Breast epithelium (tissue), 3 donors: ENCODE measurements around the gene CYP2W1.

Experiments
- CTCF ChIP-seq, 3 donors: fragments of 450-650 bp; IDR thresholded peaks; one replicate each; pipeline ENCODE4 v1.5.1; 2016 to 2017; ENCODE audit warnings: antibody characterized with exemption in 3 of 3, mild to moderate bottlenecking in 3 of 3, moderate library complexity in 3 of 3
- POLR2A ChIP-seq: fragments of 450-650 bp; IDR thresholded peaks from one replicate; pipeline ENCODE4 v1.6.1; 2016; ENCODE audit warnings: antibody characterized with exemption, mild to moderate bottlenecking, moderate library complexity
- POLR2AphosphoS5 ChIP-seq, 3 donors: sonication (generic); formaldehyde crosslinking; IDR thresholded peaks; one replicate each; pipeline ENCODE4 v1.6.1; 2017; ENCODE audit warnings: antibody characterized with exemption in 3 of 3

GRCh38 chr7:1022356-1022755, 39.4 kb downstream of the CYP2W1 start:
- TF ChIP-seq POLR2A (no peak), CTCF (IDR thresholded peaks at IDR 0.05) (no peak), POLR2AphosphoS5 (IDR thresholded peaks at IDR 0.05) (no peak)
